OCI-LY7 (cell line): ENCODE results near the gene NFIA. TPM values are rescaled to one million over a fixed set of nuclear protein-coding genes. Genes with fewer than 3 reads are reported as not detected.

ENCODE experiments used
- BruUV-seq: library from RNA; stranded (reverse); fragments of 400-500 nt; replicated peaks from 2 replicates; lab custom pipeline; 2021; lab: Mats Ljungman, UMichigan
- CTCF ChIA-PET: fragments of 300-600 bp; sonication (Branson Sonifier 250); formaldehyde crosslinking; loops from one replicate; lab custom pipeline; 2022; ENCODE audit warnings: antibody characterized with exemption; ENCODE audit not compliant: unreplicated experiment; lab: Charles Lee
- POLR2A ChIA-PET: fragments of 300-600 bp; sonication (Branson Sonifier 250); formaldehyde crosslinking; loops from one replicate; lab custom pipeline; 2022; ENCODE audit warnings: antibody characterized with exemption; lab: Charles Lee
- DNase-seq: peaks from one replicate; pipeline ENCODE4 v3.0.0-alpha.2; 2015; ENCODE audit warnings: low spot score
- H2AFZ ChIP-seq: fragments of 200-600 bp; sonication (generic), shearing (Covaris generic); 2 replicates; pipeline ENCODE4 v1.6.1; 2014; ENCODE audit warnings: mild to moderate bottlenecking, antibody characterized with exemption, low read length, moderate library complexity
- H3K27ac ChIP-seq: fragments of 200-600 bp; sonication (generic); 2 replicates; pipeline ENCODE4 v1.5.1; 2014; ENCODE audit warnings: mixed run types, low read depth, mild to moderate bottlenecking, moderate library complexity, low read length, inconsistent platforms; ENCODE audit not compliant: poor library complexity, severe bottlenecking
- H3K36me3 ChIP-seq: fragments of 200-600 bp; sonication (generic); 2 replicates; pipeline ENCODE4 v1.6.1; 2014; ENCODE audit warnings: mild to moderate bottlenecking, antibody characterized with exemption, low read length, moderate library complexity, mixed read lengths; ENCODE audit not compliant: insufficient read depth
- H3K4me1 ChIP-seq: fragments of 200-600 bp; sonication (generic); 2 replicates; pipeline ENCODE4 v1.5.1; 2014; ENCODE audit warnings: mild to moderate bottlenecking, low read length; ENCODE audit not compliant: insufficient read depth, poor library complexity, severe bottlenecking
- H3K4me2 ChIP-seq: fragments of 200-600 bp; sonication (generic); 2 replicates; pipeline ENCODE4 v1.6.1; 2014; ENCODE audit warnings: mild to moderate bottlenecking, low read length
- H3K4me3 ChIP-seq: fragments of 200-600 bp; sonication (generic); 2 replicates; pipeline ENCODE4 v1.5.1; 2014; ENCODE audit warnings: mild to moderate bottlenecking, low read depth, low read length; ENCODE audit not compliant: poor library complexity, severe bottlenecking
- H3K79me2 ChIP-seq: fragments of 200-600 bp; sonication (generic); 2 replicates; pipeline ENCODE4 v1.6.1; 2016; ENCODE audit warnings: low read depth, mild to moderate bottlenecking, low read length, moderate library complexity, mixed read lengths; ENCODE audit not compliant: insufficient read depth
- H3K9me2 ChIP-seq: fragments of 200-600 bp; sonication (generic); 2 replicates; pipeline ENCODE4 v1.6.1; 2016; ENCODE audit warnings: mild to moderate bottlenecking, low read length, mixed read lengths; ENCODE audit not compliant: insufficient read depth
- H3K9me3 ChIP-seq: fragments of 200-600 bp; sonication (generic); 2 replicates; pipeline ENCODE4 v1.6.1; 2014; ENCODE audit warnings: mild to moderate bottlenecking, mixed run types, low read length, mixed read lengths
- H4K20me1 ChIP-seq: fragments of 200-600 bp; sonication (generic); 2 replicates; pipeline ENCODE4 v1.6.1; 2014; ENCODE audit warnings: mild to moderate bottlenecking, antibody characterized with exemption, low read length, moderate library complexity, mixed read lengths; ENCODE audit not compliant: insufficient read depth
- CTCF ChIP-seq: fragments of 200-600 bp; sonication (generic); conservative IDR thresholded peaks from 2 replicates; pipeline ENCODE4 v1.5.1; 2014; ENCODE audit warnings: mild to moderate bottlenecking, antibody characterized with exemption, low read length, moderate library complexity, mixed read lengths
- EZH2phosphoT487 ChIP-seq: fragments of 200-600 bp; sonication (generic); IDR thresholded peaks from 2 replicates; pipeline ENCODE4 v1.6.1; 2018; ENCODE audit warnings: low read depth, borderline replicate concordance, mild to moderate bottlenecking, mixed run types, antibody characterized with exemption, low read length, moderate library complexity, mixed read lengths
- intact Hi-C: fragments of 100-400 bp; cut with micrococcal nuclease; formaldehyde crosslinking; loops from one replicate; pipeline ENCODE4 v1.10.0; 2022; ENCODE audit not compliant: unreplicated experiment
- total RNA-seq, 2 experiments: library from RNA; depleted of rRNA in 1 of 2; stranded (reverse); fragments of >200 nt in 1 of 2; shearing (Covaris generic) in 1 of 2; gene quantifications; 2 replicates each; pipeline ENCODE4 v1.2.3, GENCODE V29; 2014 to 2022

Gene NFIA
- total RNA-seq, 2 experiments from 2014 or later = 2.8 to 18.8 TPM

- BruUV-seq = no TSS peak
- intact Hi-C loops = no loop called here
- no peak for TF ChIP-seq CTCF
- Histone ChIP-seq H3K27ac (no peak overlapping the region), H3K36me3 (no peaks in the 10 kb centered on the region), H3K4me3 (no peak overlapping the region), H3K9me3 (no peaks in the 10 kb centered on the region), H3K79me2 (no peaks in the 10 kb centered on the region), H4K20me1 (no peaks in the 10 kb centered on the region), H3K4me1 (no peaks in the 10 kb centered on the region), H3K9me2 (no peaks in the 10 kb centered on the region), H3K4me2 (no peak overlapping the region), H2AFZ (no peak overlapping the region)
- no peak for DNase-seq
- POLR2A ChIA-PET = interaction anchor here (0.5 kb wide), 1 partner anchor 1353 kb away, joined by 3 read pairs; no protein-coding TSS in a partner anchor
- CTCF ChIA-PET = no interaction called here
Observed at GRCh38 chr1:61442544-61442943, 360.2 kb downstream of the NFIA start.

GRCh38 chr1:61444288-61444687 lies 361.9 kb downstream of the NFIA start:
- Histone ChIP-seq H3K4me2 (no peak overlapping the region), H4K20me1 (no peaks in the 10 kb centered on the region), H3K27ac (no peak overlapping the region), H3K79me2 (no peaks in the 10 kb centered on the region), H2AFZ (no peak overlapping the region), H3K4me3 (no peak overlapping the region), H3K9me3 (no peaks in the 10 kb centered on the region), H3K4me1 (no peaks in the 10 kb centered on the region), H3K9me2 (no peaks in the 10 kb centered on the region), H3K36me3 (no peaks in the 10 kb centered on the region)
- no peak for DNase-seq
- intact Hi-C loops = no loop called here
- no TSS peak for BruUV-seq
- no peak for TF ChIP-seq EZH2phosphoT487
- TF ChIP-seq CTCF = no peak
- ChIA-PET CTCF (no interaction called here), POLR2A (no interaction called here)

- intact Hi-C loops = no loop called here
- H3K4me3 ChIP-seq = no peak overlapping the region
- no peak overlapping the region for H3K4me2 ChIP-seq
- H3K36me3 ChIP-seq = no peaks in the 10 kb centered on the region
- H3K27ac ChIP-seq = no peak overlapping the region
- no peaks in the 10 kb centered on the region for H3K4me1 ChIP-seq
- ChIA-PET CTCF (interaction anchor here (0.6 kb wide), 1 partner anchor 772 kb away, joined by 3 read pairs; no protein-coding TSS in a partner anchor), POLR2A (interaction anchor here (0.6 kb wide), 1 partner anchor 221 kb away, joined by 3 read pairs; no protein-coding TSS in a partner anchor)
- TF ChIP-seq CTCF (no peak), EZH2phosphoT487 (no peak)
- no peaks in the 10 kb centered on the region for H3K9me2 ChIP-seq
- no peak overlapping the region for H2AFZ ChIP-seq
- DNase-seq = no peak
- no peaks in the 10 kb centered on the region for H4K20me1 ChIP-seq
- BruUV-seq = no TSS peak
- no peaks in the 10 kb centered on the region for H3K79me2 ChIP-seq
- H3K9me3 ChIP-seq = no peaks in the 10 kb centered on the region
Observed at GRCh38 chr1:61445269-61445825, 363.0 kb downstream of the NFIA start.
